Coronary artery (tissue), 2 donors: ENCODE results near the gene CAST.

ENCODE experiments used
- DNase-seq: peaks from one replicate; pipeline ENCODE4 v3.0.0-alpha.2; 2017; ENCODE audit warnings: low spot score
- H3K27ac ChIP-seq, 2 donors: fragments of 200-600 bp; sonication (generic); one replicate each; pipeline ENCODE4 v1.5.1; 2016 to 2019
- H3K4me3 ChIP-seq: fragments of 200-600 bp; sonication (generic); 2 replicates; pipeline ENCODE4 v1.5.1; 2016; ENCODE audit warnings: mild to moderate bottlenecking, moderate library complexity
- CTCF ChIP-seq: fragments of 200-600 bp; sonication (generic); IDR thresholded peaks from one replicate; pipeline ENCODE4 v1.5.1; 2019; ENCODE audit warnings: antibody characterized with exemption

Gene CAST

DNA sequence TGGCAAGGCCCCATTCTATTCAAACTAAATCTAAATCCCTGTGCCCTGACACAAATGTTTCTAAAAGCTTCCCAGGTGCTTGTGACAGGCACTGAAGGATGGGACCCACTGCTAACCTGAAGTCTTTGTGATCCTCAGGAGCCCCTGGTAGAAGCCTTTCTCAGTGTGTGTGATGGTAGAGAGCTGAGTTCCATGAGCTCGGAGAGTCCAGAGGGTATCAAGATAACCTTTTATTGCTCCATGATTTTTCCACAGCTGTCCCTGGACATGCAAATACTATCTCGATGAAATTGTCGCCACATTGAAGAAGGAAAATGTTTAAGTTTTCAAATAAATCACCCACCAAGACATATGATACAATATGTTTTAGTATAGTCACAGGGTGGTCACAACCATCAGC is 7.7 kb downstream of the CAST start:
- no peak for DNase-seq
- no peak overlapping the region for H3K4me3 ChIP-seq
- no peak overlapping the region for H3K27ac ChIP-seq
- TF ChIP-seq CTCF: no peak

GRCh38 chr5:96671441-96671840 is 9.3 kb downstream of the CAST start:
- no peak overlapping the region for H3K4me3 ChIP-seq
- no peak overlapping the region for H3K27ac ChIP-seq
- DNase-seq: no peak
- TF ChIP-seq CTCF: no peak

DNA sequence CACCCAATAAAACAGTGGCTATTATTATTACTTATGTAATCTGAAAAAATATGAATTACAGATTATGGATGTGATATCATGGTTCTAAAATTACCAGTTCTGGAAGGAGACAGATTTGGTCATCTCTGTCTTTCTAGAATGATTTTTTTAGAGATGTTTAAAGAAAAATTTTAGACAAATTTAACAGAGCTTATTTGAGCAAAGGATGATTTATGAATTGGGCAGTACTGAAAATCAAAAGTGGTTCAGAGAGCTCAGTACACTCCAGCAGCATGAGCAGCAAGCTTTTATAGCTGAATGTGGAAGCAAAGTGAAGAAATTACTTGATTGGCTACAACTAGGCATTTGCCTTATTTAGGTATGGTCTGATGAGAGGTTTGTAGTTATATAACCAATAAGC is 11.0 kb downstream of the CAST start:
- Histone ChIP-seq H3K4me3 (no peak overlapping the region), H3K27ac (no peak overlapping the region)
- DNase-seq: no peak
- no peak for TF ChIP-seq CTCF

DNA sequence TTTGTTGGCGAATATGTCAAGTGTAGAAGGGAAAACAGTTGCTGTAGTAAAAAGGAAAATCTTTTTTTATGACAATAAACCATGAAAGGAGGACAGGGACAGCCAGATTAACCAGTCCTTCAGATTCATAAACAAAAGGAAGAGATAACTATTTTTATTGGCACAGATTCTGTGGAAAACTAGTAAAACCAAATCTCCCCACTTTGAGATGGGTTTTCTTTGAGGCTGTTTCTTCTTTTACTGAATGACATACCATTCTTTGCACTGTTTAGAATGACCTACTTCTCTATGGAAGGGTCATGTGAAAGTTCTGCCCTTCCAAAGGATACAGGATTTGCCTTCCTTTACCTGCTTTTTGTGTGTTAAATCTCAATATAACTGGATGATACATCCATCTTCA is 13.7 kb downstream of the CAST start:
- Histone ChIP-seq H3K4me3 (no peak overlapping the region), H3K27ac (no peak overlapping the region)
- no peak for DNase-seq
- TF ChIP-seq CTCF: no peak

DNA sequence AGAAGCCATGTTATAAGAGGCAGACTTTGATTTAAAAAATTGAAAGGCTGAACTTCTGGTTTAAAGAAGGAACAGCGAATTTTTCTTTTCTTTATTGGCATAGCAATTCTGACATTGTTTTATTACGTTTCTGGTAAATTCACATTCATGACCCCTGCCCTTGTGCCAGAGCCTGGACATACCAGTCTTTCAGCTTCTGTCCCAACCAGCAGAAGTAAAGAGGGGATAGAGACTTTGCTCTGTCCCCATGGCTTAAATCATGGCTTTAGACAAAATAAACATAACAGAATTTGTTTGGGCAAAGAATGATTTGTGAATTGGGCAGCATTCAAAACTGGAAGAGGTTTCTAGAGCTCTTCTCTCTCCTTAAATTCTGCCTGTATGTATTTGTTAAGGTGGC is 15.3 kb downstream of the CAST start:
- H3K27ac ChIP-seq: no peak overlapping the region
- no peak overlapping the region for H3K4me3 ChIP-seq
- no peak for TF ChIP-seq CTCF
- DNase-seq: no peak

DNA sequence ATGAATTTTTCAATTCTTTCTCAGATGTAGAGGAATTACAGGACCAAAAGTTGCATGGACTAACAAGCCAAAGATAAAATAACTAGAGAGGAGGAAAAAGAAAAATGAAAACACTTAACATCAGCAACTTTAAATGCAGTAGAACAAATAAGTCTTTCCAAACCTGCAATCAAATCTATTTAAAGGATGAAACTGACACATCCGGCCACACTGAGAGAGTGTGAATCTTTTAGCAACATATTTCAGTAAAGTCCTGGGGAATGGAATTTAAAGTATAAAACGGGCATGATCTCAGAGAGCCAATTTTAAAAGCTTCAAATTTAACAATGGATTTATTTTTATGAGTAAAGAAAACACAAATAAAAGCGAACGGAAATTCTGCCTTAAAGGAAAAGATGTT is 17.1 kb downstream of the CAST start:
- no peak overlapping the region for H3K27ac ChIP-seq
- no peak for DNase-seq
- H3K4me3 ChIP-seq: no peak overlapping the region
- no peak for TF ChIP-seq CTCF

DNA sequence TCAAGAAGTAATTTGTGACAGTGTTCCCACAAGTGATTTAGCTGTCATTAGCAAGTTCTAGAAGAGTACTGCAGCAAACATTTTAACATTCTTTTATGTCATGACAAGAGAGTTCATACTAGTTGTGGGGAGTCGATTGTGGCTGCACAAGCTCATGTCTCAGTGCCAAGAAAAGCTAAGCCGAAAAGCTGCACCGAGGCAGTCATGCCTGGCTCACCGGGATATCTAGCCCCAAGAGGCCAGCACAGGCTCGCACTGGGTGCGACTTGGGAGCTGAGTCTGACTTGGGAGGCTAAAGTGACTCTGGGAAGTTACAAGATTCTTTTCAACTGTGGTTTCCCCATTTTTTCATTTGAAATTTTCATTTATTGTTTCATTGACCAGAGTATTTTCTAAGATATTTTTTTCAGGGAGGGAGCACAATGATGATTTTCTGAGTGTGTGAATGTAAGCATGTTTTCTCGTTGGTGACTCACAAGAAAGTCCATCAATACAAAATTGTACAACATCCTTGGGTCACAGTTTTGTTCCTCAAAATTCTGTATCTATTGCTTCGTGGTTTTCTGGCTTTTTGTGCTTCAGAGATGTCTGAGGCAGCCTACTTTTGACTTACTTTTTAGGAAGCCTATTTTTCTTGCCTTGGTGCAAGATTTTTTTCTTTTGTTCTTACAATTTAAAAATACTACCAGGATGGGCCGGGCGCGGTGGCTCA is 18.7 kb downstream of the CAST start:
- DNase-seq: no peak
- H3K27ac ChIP-seq: no peak overlapping the region
- TF ChIP-seq CTCF: no peak
- H3K4me3 ChIP-seq: no peak overlapping the region
